GM19351 (cell line): ENCODE data around the gene PELI1.
A peak's percentile ranks its signal among the peaks of the same experiment; 100 is the strongest.

Experiments
- ATAC-seq: cut with Tn5 transposase; IDR thresholded peaks from one replicate; pipeline ENCODE4 v1.9.1; 2021; ENCODE audit warnings: mild to moderate bottlenecking, moderate library complexity; ENCODE audit not compliant: unreplicated experiment

PELI1 gene, protein sequence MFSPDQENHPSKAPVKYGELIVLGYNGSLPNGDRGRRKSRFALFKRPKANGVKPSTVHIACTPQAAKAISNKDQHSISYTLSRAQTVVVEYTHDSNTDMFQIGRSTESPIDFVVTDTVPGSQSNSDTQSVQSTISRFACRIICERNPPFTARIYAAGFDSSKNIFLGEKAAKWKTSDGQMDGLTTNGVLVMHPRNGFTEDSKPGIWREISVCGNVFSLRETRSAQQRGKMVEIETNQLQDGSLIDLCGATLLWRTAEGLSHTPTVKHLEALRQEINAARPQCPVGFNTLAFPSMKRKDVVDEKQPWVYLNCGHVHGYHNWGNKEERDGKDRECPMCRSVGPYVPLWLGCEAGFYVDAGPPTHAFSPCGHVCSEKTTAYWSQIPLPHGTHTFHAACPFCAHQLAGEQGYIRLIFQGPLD

DNA sequence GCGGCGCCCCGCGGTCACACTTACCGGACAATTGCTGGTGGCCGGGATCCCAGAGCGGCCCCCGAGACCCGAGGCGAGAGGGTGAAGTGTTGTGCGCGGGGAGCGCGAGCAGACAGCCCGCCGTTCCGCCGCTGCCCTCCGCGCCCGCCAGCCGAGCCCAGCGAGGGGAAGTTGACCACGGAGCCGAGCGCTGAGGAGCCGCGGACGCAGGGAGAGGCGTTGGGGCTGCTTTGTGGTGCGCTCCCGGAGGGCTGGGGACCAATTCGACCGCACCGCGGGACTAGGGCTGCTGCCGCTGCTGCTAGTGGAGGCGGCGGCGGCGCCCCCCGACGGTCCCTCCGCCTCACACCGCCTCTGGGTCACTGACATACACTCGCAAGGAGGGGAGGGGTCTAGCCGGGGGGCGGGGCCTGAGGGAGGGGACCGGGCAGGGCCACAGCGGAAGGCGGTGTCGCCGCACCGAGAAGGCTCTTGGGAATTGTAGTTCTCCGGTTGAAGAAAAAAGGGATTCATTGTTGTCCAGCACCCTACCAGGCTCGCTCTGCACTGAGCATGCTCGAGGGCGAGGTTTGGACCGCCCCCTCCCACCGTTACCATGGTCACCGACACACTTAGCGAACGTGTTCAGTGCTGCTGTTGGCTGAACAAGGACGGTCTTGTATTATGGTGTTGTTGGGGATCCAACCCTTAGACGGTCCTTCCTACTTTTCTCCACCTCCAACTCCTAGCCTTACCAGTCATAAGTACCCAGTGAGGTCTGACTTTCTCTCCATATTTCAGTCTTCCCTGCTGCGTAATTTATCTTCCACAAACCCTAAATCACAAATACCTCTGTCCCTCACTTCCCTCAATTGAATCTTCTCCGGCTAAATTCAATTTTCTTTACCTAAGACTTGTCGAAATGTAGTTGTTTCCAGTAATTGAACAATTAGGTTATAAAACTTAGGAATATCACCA is at the start of gene PELI1:
Gene PELI1, minus strand, starts transcription at position 364 of the 957 bp plus-strand sequence. CDS start 36,110 bp downstream, outside the sequence.
- peak; percentile 87 for ATAC-seq

DNA sequence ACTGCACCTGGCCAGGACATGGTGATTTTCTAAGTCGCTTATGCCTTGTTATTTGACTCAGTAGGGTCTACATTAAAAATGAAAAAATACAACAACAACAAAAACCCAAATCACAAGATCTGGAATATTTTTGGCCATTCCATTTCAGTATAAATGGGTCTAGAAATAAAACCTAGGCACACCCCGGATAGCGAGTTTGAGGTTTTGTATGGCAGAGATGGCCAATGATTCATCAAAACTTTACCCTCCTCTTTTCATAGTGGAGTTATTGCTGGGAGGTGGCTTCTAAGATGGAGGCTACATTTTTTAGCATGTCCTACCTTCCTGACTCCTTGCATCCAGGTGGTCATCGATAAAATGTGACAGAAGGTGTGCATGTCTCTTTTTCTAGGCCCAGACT is 49.3 kb upstream of the PELI1 start:
- ATAC-seq: no peak

DNA sequence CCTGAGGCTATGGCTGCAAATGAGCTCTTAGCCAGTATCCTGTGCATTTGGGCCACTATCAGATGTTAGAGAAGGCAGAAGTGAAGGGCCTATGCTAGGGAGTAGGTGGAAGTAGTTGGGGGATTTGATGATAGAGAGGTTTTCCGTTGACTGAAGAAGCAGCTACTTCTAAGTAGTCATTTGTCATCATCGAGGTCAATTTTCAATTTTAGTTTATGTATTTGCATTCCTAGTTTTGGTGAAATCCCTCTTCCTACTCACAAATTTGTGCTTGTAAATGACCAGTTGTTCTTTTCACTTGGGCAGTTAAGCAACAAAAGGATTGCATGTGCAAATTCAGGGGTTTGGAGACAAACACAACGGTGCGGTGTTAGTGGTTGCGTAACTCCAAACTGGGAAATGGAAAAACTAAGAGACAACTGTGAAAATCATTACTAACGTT is 48.5 kb upstream of the PELI1 start:
- ATAC-seq: no peak

DNA sequence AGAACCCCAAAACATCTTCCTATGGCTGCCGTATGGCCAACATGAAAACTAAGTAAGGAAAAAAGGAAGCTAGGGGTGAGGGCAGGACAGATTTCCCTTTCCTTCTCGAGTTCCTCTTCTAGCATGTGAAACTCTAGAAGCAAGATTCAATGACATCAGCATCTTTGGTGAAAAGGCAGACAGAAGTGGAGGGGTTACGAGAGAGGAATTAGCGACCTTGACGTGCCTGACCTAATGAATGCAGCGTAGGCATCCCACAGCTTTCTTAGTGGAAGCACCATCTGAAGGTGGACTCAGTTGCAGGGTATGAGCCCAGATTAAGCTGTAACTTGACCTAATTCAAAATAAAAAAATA is 47.9 kb upstream of the PELI1 start:
- no peak for ATAC-seq

DNA sequence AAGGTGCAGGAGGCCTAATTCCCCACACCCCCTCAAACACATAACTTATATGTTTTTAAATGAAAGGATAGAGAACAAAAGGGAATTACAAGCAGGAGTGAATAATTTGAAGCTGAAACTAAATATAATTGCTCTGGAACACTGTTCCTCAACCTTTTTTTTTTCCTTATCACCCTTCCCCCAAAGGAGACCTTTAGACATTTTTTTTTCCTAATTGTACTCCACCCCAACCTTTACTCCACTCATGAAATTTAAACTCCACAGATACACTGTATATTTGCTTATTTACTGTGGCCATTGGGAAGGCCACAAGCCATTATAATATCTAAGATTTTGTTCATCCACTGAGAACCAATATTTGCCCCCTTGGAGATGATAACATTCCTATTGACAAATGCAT is 45.4 kb upstream of the PELI1 start:
- no peak for ATAC-seq

DNA sequence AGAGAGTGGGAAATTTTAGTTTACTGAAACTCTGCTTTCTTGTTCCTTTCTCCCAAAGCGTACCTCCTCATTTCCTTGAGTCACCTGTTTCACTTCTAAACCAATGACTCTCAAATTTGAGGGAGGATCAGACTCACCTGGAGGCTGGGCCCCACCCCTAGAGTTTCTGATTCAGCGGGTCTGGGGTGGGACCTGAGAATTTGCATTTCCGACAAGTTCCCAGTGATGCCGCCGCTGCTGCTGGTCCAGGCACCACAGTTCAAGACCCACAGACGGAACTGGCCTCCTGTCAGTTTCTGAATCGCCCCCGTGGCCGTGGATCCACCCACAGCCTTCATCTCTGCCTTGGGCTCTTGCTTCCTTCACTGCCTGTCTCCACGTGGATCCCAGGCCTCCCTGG is 44.9 kb upstream of the PELI1 start:
- no peak for ATAC-seq

DNA sequence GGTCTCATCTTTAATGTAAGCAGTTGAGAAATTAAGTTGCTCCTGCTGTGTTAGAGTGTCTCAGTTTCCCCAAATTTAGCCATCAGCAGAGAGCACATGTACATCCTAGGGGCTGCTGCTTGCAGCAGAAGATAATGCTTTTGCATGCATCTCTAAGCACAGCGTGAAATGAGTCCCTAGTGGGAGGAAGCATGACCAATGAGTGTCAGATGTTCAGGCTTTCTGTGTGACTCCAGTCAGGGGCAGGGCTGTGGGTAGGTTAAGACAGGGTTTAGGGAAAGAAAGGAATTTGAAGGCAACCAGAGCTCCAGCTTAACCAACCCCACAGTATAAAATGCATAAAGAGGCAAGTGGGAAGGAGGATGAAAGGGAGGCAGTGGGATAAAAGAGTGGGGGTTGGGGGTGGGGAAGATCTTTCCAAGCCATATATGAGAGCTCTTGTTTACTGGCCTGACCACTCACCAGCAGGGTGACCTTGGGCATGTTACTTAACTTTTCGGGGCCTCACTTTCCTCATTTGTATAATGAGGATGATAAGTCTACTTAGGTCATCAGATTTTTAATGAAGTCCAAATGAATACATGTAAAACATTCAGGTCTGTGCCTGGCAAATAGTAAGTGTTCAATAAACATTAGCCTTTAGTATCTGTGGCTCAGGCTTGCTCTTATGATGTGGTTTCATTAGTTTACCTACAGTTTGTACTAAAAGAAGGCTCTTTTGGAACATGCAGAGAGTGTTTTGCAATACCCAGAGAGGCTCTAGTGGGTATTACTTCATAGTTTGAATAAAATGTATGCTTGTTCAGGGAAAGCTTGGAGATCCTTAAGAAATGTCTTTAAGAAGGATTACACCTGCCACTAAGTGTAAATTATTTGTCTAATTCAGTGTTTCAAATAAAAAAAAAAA is 42.7 kb upstream of the PELI1 start:
- no peak for ATAC-seq

DNA sequence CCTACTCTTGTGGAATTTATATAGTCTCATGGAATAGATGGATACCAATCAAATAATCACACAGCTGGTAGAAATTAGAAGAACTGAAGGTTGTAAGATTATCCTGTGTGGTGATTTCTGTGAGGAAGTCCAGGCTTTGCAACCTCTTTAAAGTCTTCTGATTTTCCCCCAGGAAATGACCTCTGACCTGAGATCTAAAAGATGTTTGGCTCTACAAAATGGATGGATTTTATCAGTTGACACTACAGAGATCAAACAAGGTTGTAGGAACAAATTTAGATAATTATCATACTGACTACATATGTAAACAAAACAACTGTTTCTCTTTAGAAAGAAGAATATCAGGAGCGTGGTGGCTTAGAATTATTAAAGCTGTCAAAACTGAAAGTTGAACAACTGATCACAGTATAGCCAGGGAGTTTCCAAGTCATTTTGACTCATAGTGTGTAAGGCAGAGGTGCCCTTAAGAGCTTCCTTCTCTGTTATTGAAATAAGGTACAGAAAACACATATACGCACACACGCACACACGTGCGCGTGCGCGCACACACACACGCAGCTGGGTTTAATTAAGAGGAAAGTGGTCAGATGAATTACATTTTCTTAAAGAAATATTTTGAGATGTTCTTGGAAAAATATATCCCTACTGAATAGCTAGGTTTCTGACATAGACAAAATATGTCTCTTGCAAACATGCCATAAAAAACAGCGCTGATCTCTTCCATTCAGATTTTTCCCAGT is 35.5 kb upstream of the PELI1 start:
- ATAC-seq: peak; percentile 95

DNA sequence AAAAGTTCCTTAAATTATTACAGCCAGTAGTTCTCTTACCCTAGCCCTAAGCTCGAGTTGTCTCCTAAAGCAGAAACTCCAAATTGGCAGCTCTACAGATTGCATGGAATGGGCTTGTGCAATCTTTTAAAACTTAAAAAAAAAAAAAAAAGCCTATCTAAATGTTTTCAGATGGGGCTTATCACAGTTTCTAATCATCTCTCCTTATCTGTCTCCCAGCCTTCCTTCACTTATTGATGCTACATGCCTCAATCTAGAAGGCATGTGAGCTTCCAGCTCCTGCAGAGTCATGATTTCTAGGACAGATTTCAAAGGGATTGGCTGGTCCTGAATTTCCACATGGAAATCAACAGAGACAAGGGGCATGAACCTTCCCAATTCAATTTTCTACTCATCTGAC is 33.1 kb upstream of the PELI1 start:
- ATAC-seq: no peak

DNA sequence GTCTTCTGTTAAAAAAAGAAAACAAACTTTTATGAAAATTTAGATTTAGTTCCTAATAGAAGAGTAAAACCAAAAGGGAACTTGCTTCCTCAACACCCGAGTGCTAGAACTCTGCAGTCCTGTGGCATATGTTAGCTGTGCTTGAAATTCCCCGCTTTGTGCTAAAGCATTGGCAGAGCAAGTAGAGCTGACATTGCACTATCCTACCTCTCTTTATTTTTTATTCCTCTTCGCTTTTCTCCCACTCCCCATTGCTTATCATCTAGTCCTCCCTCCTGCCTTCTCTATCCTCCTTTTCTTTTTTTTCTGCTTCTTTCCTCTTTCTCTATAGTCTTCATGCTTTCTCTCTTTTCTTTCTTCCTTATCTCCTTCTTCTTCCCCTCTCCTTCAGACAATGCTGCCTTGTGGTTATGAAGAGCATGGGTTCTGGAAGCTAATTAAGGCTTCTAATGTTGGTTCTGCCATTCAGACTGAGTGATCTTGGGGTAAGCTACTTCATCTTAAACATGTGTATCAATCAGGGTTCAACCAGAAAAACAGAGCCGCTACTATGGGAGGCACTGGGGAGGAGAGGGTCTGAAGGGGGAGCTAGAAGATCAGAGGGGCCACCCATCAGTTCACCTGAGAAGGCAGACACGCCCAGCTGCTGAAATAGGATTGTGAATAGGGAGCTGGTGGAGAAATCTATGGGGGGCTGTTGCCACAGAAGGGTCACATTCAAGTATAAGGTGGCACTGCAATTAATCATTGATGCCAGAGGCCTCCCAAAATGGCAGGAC is 31.4 kb upstream of the PELI1 start:
- no peak for ATAC-seq

DNA sequence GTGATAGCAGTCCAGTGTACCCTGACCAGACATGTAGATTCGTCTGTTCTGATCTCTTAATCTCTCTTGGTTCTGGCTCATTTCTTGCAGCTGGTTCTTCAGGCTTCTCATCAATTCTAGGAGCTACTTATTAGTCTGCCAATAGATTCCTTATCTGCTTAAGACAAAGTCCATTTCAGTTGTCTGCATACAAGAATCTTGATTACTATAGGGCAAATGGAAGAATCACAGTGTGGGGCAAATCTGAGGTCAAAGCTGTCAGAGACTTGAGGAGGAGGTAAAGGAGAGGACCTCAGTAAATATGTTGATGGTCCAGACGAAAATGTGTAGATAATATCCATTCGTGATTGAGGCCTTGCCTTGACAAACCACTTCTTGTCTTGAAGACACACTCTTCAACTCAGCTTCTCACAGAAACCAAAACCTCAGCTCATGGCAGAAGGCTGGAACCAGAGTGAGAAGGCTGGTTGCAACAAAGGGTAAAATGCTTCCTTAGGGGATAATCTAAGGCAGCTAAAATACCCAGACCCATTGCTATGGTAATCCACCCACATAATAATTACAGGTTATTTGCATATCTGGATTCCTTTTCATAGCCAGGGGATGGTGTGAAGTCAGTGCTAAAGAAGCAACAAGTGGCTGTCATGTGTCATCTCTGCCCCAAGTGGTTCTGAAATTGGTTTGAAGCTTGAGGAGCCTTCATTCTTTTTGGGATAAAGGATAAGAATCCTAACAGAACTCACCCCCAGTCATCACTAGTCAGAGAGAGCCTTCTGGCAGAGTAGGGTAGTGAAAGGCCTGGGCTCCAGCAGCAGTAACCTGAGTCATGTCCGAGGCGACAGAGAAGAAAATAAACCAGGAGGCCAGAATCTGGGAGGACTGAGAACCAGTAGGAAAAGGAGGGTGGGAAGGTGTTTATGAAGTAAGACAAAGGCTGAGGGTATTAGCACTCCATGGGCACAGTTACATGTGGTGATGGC is 29.2 kb upstream of the PELI1 start:
- no peak for ATAC-seq

DNA sequence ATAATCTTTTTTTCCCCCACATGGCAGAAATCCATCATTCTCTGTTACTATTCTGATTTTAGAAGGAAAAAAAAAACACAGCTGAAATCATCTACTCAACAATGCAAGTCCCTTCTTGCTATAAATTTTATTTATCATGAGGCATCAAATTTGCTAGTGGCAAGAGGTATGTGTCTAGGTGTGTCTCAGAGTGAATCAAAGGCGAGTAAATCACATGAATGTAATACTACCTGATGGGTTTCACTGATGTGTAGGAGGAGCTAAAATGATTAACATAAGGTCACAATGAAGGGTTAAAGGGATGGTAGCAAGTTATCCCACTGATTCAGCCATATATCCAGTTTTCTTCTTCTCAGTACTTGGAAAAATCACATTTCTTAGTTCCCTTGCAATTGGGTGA is 24.5 kb upstream of the PELI1 start:
- ATAC-seq: no peak

DNA sequence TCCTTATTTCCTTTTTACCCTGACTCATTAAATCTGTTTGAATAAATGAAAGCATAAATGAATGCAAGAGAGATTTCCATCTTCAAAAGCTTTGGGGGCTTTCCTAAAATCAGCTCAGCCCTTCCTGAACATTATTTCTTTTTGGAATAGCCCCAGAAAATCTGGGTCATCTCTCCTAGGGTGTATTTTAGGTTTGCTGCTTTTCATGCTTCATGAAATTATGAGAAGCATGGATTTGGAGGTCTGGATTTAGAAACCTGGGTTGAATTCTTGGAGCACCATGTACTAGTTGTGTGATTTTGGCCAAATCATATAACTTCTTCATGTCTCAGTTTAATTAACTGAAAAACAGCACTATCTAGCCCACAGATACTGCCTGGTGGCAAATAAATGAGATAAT is 24.0 kb upstream of the PELI1 start:
- no peak for ATAC-seq

DNA sequence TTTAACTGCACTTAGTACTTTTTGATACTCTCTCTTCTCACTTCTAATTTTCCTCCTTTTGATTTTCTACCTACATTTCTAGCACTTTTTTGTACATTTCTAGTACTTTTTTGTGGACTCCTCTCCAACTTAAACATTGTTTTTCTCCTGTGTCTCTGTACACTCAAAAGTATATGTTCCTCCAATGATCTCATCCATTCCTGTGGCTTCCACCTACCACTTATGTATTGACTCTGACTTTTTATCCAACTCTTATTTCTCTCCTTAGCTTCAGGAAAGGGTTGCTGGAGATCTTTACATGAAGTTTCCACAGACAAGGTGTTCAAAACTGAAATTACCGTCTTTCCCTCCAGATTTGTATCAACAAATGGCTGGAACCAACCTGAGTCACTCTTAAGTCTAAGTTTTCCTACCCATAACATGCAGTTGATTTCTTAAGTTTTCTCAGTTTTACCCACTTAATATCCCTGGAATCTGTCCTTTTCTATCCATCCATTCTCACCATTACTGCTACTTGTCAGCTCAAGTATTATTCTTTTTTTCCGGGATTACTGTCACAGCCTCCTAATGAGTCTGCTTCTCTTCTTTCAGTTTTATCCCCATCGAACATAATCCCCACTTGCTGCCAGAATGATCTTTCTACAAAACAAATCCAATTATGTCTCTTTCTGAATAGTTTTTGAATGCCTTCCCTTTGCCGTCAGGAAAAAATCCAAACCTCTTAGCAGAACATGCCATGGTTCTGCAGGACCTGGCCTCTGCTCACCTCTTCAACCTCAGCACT is 22.6 kb upstream of the PELI1 start:
- ATAC-seq: no peak

DNA sequence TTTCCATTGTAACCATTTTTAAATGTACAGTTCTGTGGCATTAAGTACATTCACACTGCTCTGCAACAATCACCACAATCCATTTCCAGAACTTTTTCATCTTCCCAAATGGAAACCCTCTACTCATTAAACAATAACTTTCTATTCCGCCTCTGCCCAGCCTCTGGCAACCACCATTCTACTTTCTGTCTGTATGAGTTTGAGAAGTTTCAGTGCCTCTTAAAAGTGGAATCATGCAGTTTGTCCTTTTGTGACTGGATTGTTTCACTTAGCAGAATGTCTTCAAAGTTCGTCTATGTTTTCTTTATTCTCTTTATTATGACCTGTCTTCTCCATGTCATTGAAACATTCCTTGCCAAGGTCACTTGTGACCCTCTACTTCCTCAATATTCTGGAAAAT is 22.0 kb upstream of the PELI1 start:
- ATAC-seq: no peak

DNA sequence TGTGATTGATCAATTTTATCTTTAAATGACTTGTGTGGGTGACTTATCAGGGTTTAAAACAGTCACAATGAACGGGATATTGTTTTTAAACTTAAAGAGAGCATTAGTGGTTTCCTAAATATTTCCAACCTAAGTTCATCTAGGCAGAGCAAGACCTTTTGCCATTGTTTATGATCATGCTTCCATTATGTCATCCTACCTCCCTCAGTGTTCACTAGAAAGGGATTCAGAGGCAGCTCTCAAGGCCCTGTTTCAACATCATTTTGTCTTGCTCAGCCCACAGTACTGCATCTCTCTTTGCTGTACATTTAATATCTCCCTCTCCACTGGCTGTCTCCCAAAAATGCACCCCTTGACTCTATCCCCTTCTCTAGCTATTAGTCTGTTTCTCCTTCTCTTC is 21.5 kb upstream of the PELI1 start:
- no peak for ATAC-seq

DNA sequence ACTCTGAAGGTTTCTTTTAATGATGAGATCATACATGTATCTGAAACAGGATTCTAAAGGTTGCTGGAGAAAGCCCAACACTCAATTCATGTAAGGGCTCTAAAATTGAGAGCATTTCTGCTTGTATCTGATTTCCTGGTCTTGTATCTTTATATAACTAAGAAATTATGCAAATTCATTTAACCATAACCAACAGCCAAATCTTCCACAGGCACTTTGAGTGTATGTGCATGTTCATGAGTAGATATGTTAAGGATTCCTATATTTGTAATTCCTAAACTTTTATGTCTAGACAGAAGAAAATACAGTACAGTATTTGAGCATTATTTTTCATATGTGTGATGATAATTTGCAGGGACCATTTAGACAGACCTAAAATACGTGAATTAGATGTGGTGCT is 20.4 kb upstream of the PELI1 start:
- ATAC-seq: no peak
